GM06990 (cell line): ENCODE data around the gene MAST2.
"Not testable (repeated sequence)": the region's sequence is repeated elsewhere in the genome, so short reads cannot be mapped to it uniquely, and the experiment has no call there.

ENCODE experiments used
- DNase-seq: peaks from one replicate; pipeline ENCODE4 v3.0.0-alpha.2; 2011; ENCODE audit not compliant: insufficient read length; ENCODE audit errors: extremely low read depth
- H3K27me3 ChIP-seq: replicated peaks from 2 replicates; pipeline ENCODE4 v1.6.0; 2011; ENCODE audit warnings: low read length; ENCODE audit not compliant: control insufficient read depth, insufficient read depth
- H3K36me3 ChIP-seq: 2 replicates; pipeline ENCODE4 v1.5.1; 2011; ENCODE audit warnings: low read length; ENCODE audit not compliant: control insufficient read depth, insufficient read depth
- H3K4me3 ChIP-seq: replicated peaks from 2 replicates; pipeline ENCODE4 v1.5.1; 2011; ENCODE audit warnings: low read depth, mild to moderate bottlenecking, control low read depth, low read length
- TF ChIP-seq, protein P1 (sequence below): IDR thresholded peaks from 2 replicates; pipeline ENCODE4 v1.5.1; 2011; ENCODE audit warnings: low read length, control low read depth, mild to moderate bottlenecking, inconsistent platforms; ENCODE audit not compliant: insufficient read depth, poor library complexity, severe bottlenecking

The MAST2 gene

DNA sequence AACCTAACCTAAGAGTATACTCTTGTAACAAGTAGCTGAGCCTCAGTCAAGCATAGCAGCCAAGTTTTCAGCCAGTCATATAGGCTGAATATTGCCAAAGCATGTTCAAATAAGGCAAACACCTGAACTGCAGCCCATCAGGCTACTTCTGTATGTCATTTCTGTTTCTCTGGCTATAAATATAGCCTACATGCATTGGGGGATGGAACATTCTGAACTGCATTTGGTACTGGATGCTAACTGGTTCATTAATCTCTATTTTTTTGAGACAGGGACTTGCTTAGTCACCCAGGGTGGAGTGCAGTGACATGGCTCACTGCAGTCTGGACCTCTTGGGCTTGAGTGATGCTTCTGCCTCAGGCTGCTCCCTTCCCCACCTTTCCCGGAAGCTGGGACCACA lies 37.3 kb downstream of the MAST2 start:
- no peaks in the 10 kb centered on the region for H3K27me3 ChIP-seq
- TF ChIP-seq, protein P1, sequence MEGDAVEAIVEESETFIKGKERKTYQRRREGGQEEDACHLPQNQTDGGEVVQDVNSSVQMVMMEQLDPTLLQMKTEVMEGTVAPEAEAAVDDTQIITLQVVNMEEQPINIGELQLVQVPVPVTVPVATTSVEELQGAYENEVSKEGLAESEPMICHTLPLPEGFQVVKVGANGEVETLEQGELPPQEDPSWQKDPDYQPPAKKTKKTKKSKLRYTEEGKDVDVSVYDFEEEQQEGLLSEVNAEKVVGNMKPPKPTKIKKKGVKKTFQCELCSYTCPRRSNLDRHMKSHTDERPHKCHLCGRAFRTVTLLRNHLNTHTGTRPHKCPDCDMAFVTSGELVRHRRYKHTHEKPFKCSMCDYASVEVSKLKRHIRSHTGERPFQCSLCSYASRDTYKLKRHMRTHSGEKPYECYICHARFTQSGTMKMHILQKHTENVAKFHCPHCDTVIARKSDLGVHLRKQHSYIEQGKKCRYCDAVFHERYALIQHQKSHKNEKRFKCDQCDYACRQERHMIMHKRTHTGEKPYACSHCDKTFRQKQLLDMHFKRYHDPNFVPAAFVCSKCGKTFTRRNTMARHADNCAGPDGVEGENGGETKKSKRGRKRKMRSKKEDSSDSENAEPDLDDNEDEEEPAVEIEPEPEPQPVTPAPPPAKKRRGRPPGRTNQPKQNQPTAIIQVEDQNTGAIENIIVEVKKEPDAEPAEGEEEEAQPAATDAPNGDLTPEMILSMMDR: no peak
- H3K4me3 ChIP-seq: no peak overlapping the region
- H3K36me3 ChIP-seq: no peaks in the 10 kb centered on the region
- peak; percentile 48 for DNase-seq

DNA sequence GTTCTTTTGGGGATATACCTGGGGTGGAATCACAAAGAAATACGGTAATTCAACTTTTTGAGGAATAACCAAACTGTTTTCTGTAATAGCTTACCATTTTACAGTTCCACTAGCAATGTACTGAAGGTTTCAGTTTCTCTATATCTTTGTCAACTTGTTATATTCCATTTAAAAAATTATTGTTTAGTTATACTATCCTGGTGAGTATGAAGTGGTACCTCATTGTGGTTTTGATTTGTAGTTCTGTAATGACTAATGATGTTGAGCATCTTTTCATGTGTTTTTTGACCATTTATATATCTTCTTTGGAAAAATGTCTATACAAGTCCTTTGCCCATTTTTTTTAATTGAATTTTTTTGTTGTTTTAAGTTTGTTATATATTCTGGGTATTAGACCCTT lies 39.4 kb downstream of the MAST2 start:
- DNase-seq: no peak
- TF ChIP-seq, protein P1: no peak
- no peak overlapping the region for H3K4me3 ChIP-seq
- no peaks in the 10 kb centered on the region for H3K36me3 ChIP-seq
- H3K27me3 ChIP-seq: no peaks in the 10 kb centered on the region

DNA sequence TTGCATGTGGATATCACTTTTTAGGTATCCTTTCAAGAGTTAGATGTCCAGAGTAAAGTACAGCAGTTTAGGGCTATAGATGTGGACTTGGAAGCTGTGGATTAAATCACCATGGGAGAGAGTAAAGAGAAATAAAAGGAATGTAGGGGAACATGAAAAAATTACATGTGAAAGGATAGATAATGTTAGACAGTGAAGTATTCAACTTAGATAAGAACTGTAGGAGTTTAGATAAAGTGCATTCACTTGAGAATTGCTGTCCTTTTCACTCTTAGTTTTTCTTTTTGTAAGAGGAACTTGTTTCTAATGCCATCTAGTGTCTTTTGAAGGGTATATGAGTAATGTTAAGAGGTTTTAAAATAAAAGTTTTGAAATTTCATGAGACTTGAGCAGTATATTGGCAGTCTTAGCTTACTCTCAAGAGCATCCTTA lies 40.1 kb downstream of the MAST2 start:
- H3K36me3 ChIP-seq: no peaks in the 10 kb centered on the region
- DNase-seq: no peak
- H3K27me3 ChIP-seq: no peaks in the 10 kb centered on the region
- TF ChIP-seq, protein P1: peak; percentile 27
- no peak overlapping the region for H3K4me3 ChIP-seq

DNA sequence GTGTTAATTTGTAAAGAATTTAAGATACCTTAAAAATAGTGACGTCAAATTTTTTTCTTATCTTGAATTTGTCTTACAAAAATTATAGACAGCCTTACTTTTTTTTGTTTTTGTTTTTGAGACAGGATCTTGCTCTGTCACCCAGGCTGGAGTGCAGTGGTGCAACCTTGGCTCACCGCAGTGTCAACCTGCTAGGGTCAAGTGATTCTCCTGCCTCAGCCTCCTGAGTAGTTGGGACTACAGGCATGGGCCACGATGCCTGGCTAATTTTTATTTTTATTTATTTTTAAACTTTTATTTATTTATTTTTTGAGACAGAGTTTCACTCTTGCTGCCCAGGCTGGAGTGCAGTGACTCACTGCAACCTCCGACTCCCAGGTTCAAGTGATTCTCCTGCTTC lies 40.6 kb downstream of the MAST2 start:
- not testable (repeated sequence) for H3K27me3 ChIP-seq, H3K4me3 ChIP-seq, H3K36me3 ChIP-seq, DNase-seq

DNA sequence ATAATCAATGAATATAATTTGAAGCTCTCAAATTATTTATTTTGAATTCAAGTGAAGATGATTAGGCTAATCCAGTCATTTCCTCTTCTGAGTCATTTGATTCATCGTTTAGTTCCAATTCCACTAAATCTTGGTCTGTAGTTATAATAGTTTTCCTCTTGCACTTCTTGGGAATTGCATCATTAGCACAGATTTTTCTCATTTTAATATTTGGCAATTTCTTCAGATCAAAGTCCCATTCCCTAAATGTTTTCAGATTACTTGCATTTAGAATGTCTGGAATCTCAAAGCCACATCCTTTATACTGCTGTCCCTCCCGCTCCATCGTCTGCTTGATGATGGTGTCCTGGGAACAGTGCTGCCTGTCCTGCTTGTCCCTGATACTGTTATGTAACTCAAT lies 43.5 kb downstream of the MAST2 start:
- H3K27me3 ChIP-seq: no peaks in the 10 kb centered on the region
- TF ChIP-seq, protein P1: no peak
- no peaks in the 10 kb centered on the region for H3K36me3 ChIP-seq
- no peak for DNase-seq
- H3K4me3 ChIP-seq: no peak overlapping the region

DNA sequence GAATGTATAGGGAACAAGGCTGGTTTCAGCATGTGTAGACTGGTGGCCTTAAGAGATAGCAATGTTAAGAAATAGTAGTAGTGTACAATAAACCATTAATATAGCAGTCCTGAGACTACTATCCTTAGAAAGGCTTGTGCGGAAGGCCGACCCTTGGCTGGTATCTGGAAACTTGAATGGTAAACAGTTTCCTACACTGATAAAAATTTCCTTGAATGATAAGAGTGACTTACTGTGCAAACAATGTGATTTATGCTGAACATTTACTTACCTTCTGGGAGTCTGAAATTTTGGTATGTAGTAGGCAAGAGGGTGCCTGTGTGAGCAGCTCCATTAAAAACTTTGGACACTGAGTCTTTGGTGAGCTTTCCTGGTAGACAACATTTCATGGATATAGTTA lies 44.7 kb downstream of the MAST2 start:
- TF ChIP-seq, protein P1: no peak
- Histone ChIP-seq H3K36me3 (no peaks in the 10 kb centered on the region), H3K4me3 (no peak overlapping the region), H3K27me3 (no peaks in the 10 kb centered on the region)
- no peak for DNase-seq
